ENCODE data around the gene MIOX.

DNA sequence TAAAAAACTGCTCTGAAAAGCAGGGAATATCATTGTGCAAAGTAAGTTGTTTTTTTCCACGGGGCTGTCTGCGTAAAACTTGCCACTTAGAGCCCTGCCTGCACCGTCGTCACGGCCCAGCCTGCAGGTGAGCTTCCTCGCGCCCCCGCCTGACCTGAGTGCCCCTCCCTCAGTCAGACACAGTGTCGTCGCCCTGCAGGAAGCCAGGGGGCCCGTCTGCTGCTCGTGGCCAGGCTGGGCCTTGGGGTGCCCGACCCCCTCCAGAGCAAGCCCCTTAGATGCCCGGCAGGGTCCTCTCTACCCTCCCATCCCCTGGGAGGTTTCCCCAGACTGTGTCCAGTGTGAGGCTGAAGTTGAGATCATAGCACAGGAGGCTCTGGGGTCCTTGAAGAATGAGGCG is 43.5 kb upstream of the MIOX start:
- TF ChIP-seq BHLHE40 (IDR thresholded peaks at IDR 0.05; ENCODE audit: low read length) (no peak), RFX5 (IDR thresholded peaks at IDR 0.05; ENCODE audit: low read depth, low read length) (no peak), EHMT2 (IDR thresholded peaks at IDR 0.05; ENCODE audit: borderline replicate concordance, low read depth, low read length) (no peak), SP140L (CRISPR knock-in tag; IDR thresholded peaks at IDR 0.05; ENCODE audit: borderline replicate concordance) (no peak), EP300 (IDR thresholded peaks at IDR 0.05; ENCODE audit: low read depth in 2 of 2, low read length in 2 of 2) (no peak), EP300 (CRISPR knock-in tag; IDR thresholded peaks at IDR 0.05; ENCODE audit: borderline replicate concordance) (no peak), POLR2AphosphoS5 (IDR thresholded peaks at IDR 0.05; ENCODE audit: low read depth, low read length) (no peak), ARID2 (CRISPR knock-in tag; IDR thresholded peaks at IDR 0.05; ENCODE audit: borderline replicate concordance) (no peak)
- TF ChIP-seq, protein P1, sequence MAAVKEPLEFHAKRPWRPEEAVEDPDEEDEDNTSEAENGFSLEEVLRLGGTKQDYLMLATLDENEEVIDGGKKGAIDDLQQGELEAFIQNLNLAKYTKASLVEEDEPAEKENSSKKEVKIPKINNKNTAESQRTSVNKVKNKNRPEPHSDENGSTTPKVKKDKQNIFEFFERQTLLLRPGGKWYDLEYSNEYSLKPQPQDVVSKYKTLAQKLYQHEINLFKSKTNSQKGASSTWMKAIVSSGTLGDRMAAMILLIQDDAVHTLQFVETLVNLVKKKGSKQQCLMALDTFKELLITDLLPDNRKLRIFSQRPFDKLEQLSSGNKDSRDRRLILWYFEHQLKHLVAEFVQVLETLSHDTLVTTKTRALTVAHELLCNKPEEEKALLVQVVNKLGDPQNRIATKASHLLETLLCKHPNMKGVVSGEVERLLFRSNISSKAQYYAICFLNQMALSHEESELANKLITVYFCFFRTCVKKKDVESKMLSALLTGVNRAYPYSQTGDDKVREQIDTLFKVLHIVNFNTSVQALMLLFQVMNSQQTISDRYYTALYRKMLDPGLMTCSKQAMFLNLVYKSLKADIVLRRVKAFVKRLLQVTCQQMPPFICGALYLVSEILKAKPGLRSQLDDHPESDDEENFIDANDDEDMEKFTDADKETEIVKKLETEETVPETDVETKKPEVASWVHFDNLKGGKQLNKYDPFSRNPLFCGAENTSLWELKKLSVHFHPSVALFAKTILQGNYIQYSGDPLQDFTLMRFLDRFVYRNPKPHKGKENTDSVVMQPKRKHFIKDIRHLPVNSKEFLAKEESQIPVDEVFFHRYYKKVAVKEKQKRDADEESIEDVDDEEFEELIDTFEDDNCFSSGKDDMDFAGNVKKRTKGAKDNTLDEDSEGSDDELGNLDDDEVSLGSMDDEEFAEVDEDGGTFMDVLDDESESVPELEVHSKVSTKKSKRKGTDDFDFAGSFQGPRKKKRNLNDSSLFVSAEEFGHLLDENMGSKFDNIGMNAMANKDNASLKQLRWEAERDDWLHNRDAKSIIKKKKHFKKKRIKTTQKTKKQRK (IDR thresholded peaks at IDR 0.05; ENCODE audit: low read length): no peak
- TF ChIP-seq, protein P2, sequence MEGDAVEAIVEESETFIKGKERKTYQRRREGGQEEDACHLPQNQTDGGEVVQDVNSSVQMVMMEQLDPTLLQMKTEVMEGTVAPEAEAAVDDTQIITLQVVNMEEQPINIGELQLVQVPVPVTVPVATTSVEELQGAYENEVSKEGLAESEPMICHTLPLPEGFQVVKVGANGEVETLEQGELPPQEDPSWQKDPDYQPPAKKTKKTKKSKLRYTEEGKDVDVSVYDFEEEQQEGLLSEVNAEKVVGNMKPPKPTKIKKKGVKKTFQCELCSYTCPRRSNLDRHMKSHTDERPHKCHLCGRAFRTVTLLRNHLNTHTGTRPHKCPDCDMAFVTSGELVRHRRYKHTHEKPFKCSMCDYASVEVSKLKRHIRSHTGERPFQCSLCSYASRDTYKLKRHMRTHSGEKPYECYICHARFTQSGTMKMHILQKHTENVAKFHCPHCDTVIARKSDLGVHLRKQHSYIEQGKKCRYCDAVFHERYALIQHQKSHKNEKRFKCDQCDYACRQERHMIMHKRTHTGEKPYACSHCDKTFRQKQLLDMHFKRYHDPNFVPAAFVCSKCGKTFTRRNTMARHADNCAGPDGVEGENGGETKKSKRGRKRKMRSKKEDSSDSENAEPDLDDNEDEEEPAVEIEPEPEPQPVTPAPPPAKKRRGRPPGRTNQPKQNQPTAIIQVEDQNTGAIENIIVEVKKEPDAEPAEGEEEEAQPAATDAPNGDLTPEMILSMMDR (CRISPR knock-in tag; IDR thresholded peaks at IDR 0.05): no peak
- TF ChIP-seq, protein P3, sequence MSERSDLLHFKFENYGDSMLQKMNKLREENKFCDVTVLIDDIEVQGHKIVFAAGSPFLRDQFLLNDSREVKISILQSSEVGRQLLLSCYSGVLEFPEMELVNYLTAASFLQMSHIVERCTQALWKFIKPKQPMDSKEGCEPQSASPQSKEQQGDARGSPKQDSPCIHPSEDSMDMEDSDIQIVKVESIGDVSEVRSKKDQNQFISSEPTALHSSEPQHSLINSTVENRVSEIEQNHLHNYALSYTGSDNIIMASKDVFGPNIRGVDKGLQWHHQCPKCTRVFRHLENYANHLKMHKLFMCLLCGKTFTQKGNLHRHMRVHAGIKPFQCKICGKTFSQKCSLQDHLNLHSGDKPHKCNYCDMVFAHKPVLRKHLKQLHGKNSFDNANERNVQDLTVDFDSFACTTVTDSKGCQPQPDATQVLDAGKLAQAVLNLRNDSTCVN (CRISPR knock-in tag; IDR thresholded peaks at IDR 0.05; ENCODE audit: borderline replicate concordance): no peak
